Muscle layer of duodenum (tissue), 2 donors: ENCODE measurements around the gene WDR70.

Experiments
- H3K27ac ChIP-seq: one replicate; pipeline ENCODE4 v1.7.0; 2013; ENCODE audit warnings: mild to moderate bottlenecking, low read length
- H3K27me3 ChIP-seq: one replicate; pipeline ENCODE4 v1.7.0; 2013; ENCODE audit warnings: low read depth, mild to moderate bottlenecking, control low read depth, low read length
- H3K36me3 ChIP-seq, 2 donors: one replicate each; pipeline ENCODE4 v1.7.0; 2013; ENCODE audit warnings: low read length in 2 of 2, control low read depth in 1 of 2, mild to moderate bottlenecking in 1 of 2; ENCODE audit not compliant: insufficient read depth in 2 of 2, control insufficient read depth in 1 of 2
- H3K4me1 ChIP-seq, 2 donors: one replicate each; pipeline ENCODE4 v1.7.0; 2013; ENCODE audit warnings: low read length in 2 of 2, mild to moderate bottlenecking in 2 of 2, control low read depth in 1 of 2, moderate library complexity in 1 of 2; ENCODE audit not compliant: insufficient read depth in 2 of 2, control insufficient read depth in 1 of 2
- H3K4me3 ChIP-seq, 2 donors: one replicate each; pipeline ENCODE4 v1.7.0; 2013; ENCODE audit warnings: low read length in 2 of 2, low read depth in 1 of 2, mild to moderate bottlenecking in 1 of 2
- H3K9me3 ChIP-seq, 2 donors: one replicate each; pipeline ENCODE4 v1.7.0; 2013; ENCODE audit warnings: low read length in 2 of 2, control low read depth in 1 of 2, mild to moderate bottlenecking in 1 of 2; ENCODE audit not compliant: control insufficient read depth in 1 of 2
- donor health status: healthy.

The WDR70 gene

DNA sequence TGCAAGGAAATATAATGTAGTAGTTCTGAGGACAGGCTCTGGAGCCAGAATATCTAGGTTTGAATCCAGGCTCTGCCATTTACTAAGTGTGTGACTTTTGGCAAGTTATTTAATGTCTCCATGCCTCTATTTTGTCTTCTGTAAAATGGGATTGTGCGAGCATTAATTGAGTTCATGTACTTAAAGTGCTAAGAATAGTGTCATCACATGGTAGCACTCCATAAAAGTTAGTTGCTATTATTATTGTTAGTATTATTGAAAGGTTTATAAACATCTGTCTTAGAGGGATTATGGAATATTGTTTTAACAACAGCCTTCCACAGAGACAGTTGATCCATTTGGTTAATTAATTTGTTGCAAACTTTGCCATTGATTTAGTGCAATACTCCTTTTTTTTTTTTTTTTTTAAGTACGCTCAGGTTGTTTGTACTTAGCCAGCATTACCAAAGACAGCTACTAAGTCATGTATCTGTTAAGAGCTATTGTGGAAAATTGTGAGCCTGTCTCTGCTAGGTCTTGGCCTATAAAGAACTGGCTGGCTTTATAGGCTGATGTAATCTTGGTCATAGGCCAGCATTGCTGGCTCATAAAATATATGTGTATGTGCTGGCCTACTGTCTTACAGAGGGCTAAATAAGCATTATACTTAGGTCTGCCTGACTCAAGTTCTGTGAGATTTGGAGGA lies 174.7 kb downstream of the WDR70 start:
- H3K9me3 ChIP-seq: peaks cover 0 to 5% of the 10 kb centered on the region in 2 donors
- H3K27me3 ChIP-seq: no peaks in the 10 kb centered on the region
- no peaks in the 10 kb centered on the region for H3K36me3 ChIP-seq
- no peak overlapping the region for H3K27ac ChIP-seq
- no peak overlapping the region for H3K4me3 ChIP-seq
- peaks cover 5 to 6% of the 10 kb centered on the region in 2 donors for H3K4me1 ChIP-seq

DNA sequence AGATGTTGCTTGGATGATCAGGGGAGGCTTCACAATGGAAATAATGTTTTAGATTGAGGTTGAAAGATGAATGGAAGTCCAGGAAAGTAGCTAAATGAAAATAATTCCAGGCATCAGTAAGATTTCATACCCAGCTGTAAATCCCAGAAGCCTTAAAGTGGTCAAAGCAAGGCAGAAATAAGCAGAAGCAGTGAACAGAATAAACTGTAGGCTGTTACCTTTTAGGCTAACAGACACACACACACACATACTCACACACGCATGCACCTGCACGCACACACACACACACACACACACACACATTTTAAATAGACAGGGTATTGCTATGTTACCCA lies 175.3 kb downstream of the WDR70 start:
- H3K36me3 ChIP-seq: no peaks in the 10 kb centered on the region
- H3K4me3 ChIP-seq: no peak overlapping the region
- peaks cover 0 to 5% of the 10 kb centered on the region in 2 donors for H3K9me3 ChIP-seq
- H3K27me3 ChIP-seq: no peaks in the 10 kb centered on the region
- H3K4me1 ChIP-seq: peaks cover 5 to 6% of the 10 kb centered on the region in 2 donors
- no peak overlapping the region for H3K27ac ChIP-seq

- H3K4me1 ChIP-seq: peaks cover 5 to 6% of the 10 kb centered on the region in 2 donors
- H3K9me3 ChIP-seq: peaks cover 0 to 5% of the 10 kb centered on the region in 2 donors
- no peaks in the 10 kb centered on the region for H3K27me3 ChIP-seq
- no peaks in the 10 kb centered on the region for H3K36me3 ChIP-seq
- no peak overlapping the region for H3K4me3 ChIP-seq
- no peak overlapping the region for H3K27ac ChIP-seq
Measured at GRCh38 chr5:37554938-37555337, 175.8 kb downstream of the WDR70 start.

GRCh38 chr5:37557734-37558293 lies 178.7 kb downstream of the WDR70 start:
- Histone ChIP-seq H3K27me3 (no peaks in the 10 kb centered on the region), H3K36me3 (no peaks in the 10 kb centered on the region), H3K9me3 (peaks cover 0 to 5% of the 10 kb centered on the region in 2 donors), H3K27ac (no peak overlapping the region), H3K4me3 (no peak overlapping the region), H3K4me1 (peaks cover 0 to 6% of the 10 kb centered on the region in 2 donors)

GRCh38 chr5:37565062-37565670 lies 186.0 kb downstream of the WDR70 start:
- no peaks in the 10 kb centered on the region for H3K4me1 ChIP-seq
- H3K27ac ChIP-seq: no peak overlapping the region
- no peaks in the 10 kb centered on the region for H3K36me3 ChIP-seq
- no peak overlapping the region for H3K4me3 ChIP-seq
- H3K9me3 ChIP-seq: no peaks in the 10 kb centered on the region
- H3K27me3 ChIP-seq: no peaks in the 10 kb centered on the region

GRCh38 chr5:37567566-37567965 lies 188.4 kb downstream of the WDR70 start:
- no peaks in the 10 kb centered on the region for H3K4me1 ChIP-seq
- no peak overlapping the region for H3K27ac ChIP-seq
- H3K4me3 ChIP-seq: no peak overlapping the region
- no peaks in the 10 kb centered on the region for H3K36me3 ChIP-seq
- H3K27me3 ChIP-seq: no peaks in the 10 kb centered on the region
- no peaks in the 10 kb centered on the region for H3K9me3 ChIP-seq

GRCh38 chr5:37568018-37568753 lies 189.1 kb downstream of the WDR70 start:
- Histone ChIP-seq H3K4me1 (no peaks in the 10 kb centered on the region), H3K36me3 (no peaks in the 10 kb centered on the region), H3K9me3 (no peaks in the 10 kb centered on the region), H3K27ac (no peak overlapping the region), H3K4me3 (no peak overlapping the region), H3K27me3 (no peaks in the 10 kb centered on the region)

DNA sequence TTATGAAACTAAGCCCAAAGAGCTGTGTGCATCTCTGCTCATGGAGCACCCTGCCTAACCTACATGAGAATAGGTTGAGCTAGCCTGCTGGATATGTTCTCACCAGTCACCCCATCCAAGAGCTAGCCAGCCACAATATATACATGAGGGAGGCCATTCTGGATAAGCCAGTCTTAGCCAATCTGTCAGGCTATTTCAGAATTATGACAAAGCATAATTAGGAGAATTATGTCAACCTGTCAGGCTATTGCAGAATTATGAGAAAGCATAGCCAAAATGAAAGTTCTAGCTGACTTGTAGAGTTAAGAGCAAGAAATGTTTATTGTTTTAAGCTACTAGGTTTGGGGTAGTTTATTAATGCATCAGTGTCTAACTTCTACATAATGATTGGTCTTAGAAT lies 189.8 kb downstream of the WDR70 start:
- H3K9me3 ChIP-seq: no peaks in the 10 kb centered on the region
- no peak overlapping the region for H3K4me3 ChIP-seq
- H3K4me1 ChIP-seq: no peaks in the 10 kb centered on the region
- peaks cover 0 to 2% of the 10 kb centered on the region in 2 donors for H3K36me3 ChIP-seq
- no peak overlapping the region for H3K27ac ChIP-seq
- H3K27me3 ChIP-seq: no peaks in the 10 kb centered on the region

- Histone ChIP-seq H3K36me3 (peaks cover 0 to 2% of the 10 kb centered on the region in 2 donors), H3K4me3 (no peak overlapping the region), H3K27me3 (no peaks in the 10 kb centered on the region), H3K27ac (no peak overlapping the region), H3K4me1 (no peaks in the 10 kb centered on the region), H3K9me3 (no peaks in the 10 kb centered on the region)
Measured at GRCh38 chr5:37569466-37569865, 190.3 kb downstream of the WDR70 start.

GRCh38 chr5:37570597-37570996 lies 191.5 kb downstream of the WDR70 start:
- H3K36me3 ChIP-seq: peaks cover 0 to 2% of the 10 kb centered on the region in 2 donors
- H3K9me3 ChIP-seq: no peaks in the 10 kb centered on the region
- H3K4me1 ChIP-seq: no peaks in the 10 kb centered on the region
- no peak overlapping the region for H3K27ac ChIP-seq
- H3K4me3 ChIP-seq: no peak overlapping the region
- H3K27me3 ChIP-seq: no peaks in the 10 kb centered on the region

DNA sequence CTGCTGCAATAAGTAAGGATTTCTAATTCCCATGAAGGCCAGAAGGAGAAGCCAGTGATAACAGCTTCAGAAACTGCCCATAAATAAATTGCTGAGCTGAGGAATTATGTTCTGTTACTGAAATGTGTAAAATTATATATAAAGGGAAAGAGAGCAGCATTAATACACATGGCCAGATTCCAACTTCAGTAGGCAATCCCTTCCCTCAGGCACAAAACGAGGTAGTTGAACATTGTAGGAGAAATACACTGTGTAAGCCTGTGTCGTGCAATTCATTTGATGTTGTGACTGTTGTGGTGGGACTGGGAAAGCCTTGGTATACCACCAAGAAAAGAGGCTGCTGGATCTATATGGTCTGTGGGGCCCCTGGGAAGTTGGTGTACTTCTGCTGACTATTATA lies 192.9 kb downstream of the WDR70 start:
- Histone ChIP-seq H3K9me3 (no peaks in the 10 kb centered on the region), H3K4me1 (no peaks in the 10 kb centered on the region), H3K27me3 (no peaks in the 10 kb centered on the region), H3K4me3 (no peak overlapping the region), H3K27ac (no peak overlapping the region), H3K36me3 (peaks cover 0 to 2% of the 10 kb centered on the region in 2 donors)
